GM18508 (cell line): ENCODE results near the gene CAST.

ENCODE experiments used
- ATAC-seq: cut with Tn5 transposase; IDR thresholded peaks from one replicate; pipeline ENCODE4 v1.9.1; 2021; ENCODE audit warnings: moderate number of reproducible peaks; ENCODE audit not compliant: insufficient read depth, unreplicated experiment

Gene CAST

DNA sequence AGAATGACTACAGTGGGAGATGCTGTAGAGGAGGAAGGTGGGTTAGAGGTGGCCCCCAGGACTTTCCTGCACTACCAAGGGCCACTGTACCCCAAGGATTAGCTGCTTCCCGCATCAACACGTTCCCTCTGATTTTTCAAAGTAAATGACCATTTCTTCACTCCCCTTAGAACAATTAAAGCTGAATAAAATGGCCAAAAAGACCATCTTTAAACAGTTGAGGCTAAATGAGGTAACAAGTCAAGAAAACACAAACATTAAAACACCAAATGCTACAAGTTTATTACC, 146.3 kb downstream of the CAST start:
- ATAC-seq: no peak

GRCh38 chr5:96808868-96809558, 146.8 kb downstream of the CAST start:
- ATAC-seq: no peak

DNA sequence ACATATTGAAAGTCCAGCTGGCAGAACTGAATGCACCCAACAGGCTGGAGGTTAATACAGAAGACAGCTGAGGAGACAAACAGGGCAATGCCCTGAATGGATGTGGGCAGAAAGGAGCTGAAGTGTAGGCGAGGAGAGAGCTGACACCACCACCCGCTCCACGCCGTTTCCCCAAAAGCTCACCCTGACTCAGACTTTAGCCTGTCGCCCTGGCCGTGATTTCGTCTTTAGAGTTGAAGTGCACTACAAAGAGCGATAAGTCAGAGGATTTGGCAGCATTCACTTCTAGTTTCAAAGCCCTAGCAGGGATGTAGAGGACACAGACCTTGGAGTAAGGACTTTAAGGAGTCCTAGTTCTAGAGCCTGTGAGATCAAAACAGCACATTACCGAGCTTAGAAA, 147.7 kb downstream of the CAST start:
- no peak for ATAC-seq

- ATAC-seq: no peak
Observed at GRCh38 chr5:96812851-96813250, 150.7 kb downstream of the CAST start.

DNA sequence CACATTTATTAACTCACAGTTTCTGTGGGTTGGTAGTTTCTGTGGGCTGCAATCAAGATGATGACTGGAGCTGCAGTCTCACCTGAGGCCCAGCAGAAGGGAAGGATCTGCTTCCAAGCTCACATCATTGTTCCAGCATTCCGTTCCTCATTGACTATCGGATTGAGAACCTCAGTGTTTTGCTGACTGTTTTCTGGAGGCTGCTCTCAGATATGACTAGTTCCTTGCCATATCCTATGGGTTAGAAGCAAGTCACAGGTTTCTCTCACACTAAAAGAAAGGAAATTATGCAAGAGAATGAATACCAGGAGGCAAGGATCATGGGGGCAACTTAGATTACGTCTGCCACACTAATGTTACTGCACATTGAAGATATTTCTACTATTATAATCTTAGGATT, 151.9 kb downstream of the CAST start:
- ATAC-seq: no peak

DNA sequence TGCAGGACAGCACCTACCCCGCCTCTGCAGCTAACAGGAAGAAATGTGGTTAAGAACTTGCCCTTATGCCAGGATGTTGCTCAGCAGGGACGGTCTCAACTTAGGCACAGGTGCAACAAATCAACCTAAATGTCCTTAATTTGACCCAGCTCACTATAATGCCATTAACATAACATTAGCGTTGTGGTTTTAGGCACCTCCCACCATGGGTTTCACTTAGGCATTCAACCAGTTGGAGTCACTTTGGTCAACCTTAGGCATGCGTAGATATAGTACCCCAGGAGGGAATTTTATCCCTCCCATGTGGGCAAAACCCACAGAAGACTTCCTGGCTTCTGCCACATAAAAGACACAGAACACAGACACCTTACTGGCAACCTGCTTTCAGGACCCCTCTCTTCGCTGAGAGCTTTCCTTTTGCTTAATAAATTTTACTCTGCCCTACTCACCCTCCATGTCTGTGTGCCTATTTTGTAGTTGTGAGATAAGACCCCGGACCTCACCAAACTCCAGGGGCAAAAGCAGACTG, 154.3 kb downstream of the CAST start:
- ATAC-seq: peak; percentile 89

GRCh38 chr5:96816991-96817390, 154.8 kb downstream of the CAST start:
- peak; percentile 26 for ATAC-seq

- ATAC-seq: no peak
Observed at GRCh38 chr5:96817506-96817905, 155.3 kb downstream of the CAST start.

GRCh38 chr5:96818125-96818788, 156.1 kb downstream of the CAST start:
- no peak for ATAC-seq

- ATAC-seq: no peak
Observed at GRCh38 chr5:96819806-96820205, 157.6 kb downstream of the CAST start.

GRCh38 chr5:96821260-96821916, 159.2 kb downstream of the CAST start:
- no peak for ATAC-seq

- ATAC-seq: no peak
Observed at GRCh38 chr5:96822686-96823459, 160.7 kb downstream of the CAST start.

- ATAC-seq: peak; percentile 100
Observed at GRCh38 chr5:96823900-96824380, 161.8 kb downstream of the CAST start.
